IPS-15b (cell line): Measurements from ENCODE around the gene DHX34.
"Not testable (repeated sequence)": the region's sequence is repeated elsewhere in the genome, so short reads cannot be mapped to it uniquely, and the experiment has no call there.

Experiments used
- H3K27me3 ChIP-seq: one replicate; pipeline ENCODE4 v1.6.1; 2013; ENCODE audit warnings: low read length; ENCODE audit not compliant: control insufficient read depth, insufficient read depth
- H3K36me3 ChIP-seq: one replicate; pipeline ENCODE4 v1.6.1; 2013; ENCODE audit warnings: low read length; ENCODE audit not compliant: control insufficient read depth, insufficient read depth
- H3K4me1 ChIP-seq: one replicate; pipeline ENCODE4 v1.6.1; 2013; ENCODE audit warnings: mild to moderate bottlenecking, low read length; ENCODE audit not compliant: control insufficient read depth, insufficient read depth
- H3K4me3 ChIP-seq: one replicate; pipeline ENCODE4 v1.5.1; 2013; ENCODE audit warnings: low read depth, low read length
- H3K9ac ChIP-seq: one replicate; pipeline ENCODE4 v1.6.1; 2013; ENCODE audit warnings: low read depth, mild to moderate bottlenecking, low read length
- H3K9me3 ChIP-seq: one replicate; pipeline ENCODE4 v1.6.1; 2013; ENCODE audit warnings: mild to moderate bottlenecking, low read length; ENCODE audit not compliant: control insufficient read depth, insufficient read depth

DHX34 gene

DNA sequence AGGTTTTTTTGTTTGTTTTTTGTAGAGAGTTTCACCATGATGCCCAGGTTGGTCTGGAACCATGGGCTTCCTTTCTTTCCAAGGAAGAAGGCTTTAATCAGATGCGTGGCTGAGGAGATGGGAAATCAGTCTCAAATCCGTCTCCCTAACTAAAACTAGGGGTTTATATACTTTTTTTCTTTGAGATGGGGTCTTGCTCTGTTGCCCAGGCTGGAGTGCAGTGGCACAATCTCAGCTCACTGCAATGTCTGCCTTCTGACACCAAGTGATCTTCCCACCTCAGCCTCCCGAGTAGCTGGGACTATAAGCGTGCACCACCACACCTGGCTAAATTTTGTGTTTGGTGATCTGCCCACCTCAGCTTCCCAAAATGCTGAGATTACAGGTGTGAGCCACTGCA is 35.4 kb downstream of the DHX34 start:
- H3K9ac ChIP-seq, H3K27me3 ChIP-seq, H3K4me1 ChIP-seq, H3K9me3 ChIP-seq, H3K4me3 ChIP-seq: not testable (repeated sequence)
- H3K36me3 ChIP-seq = peaks cover 24% of the 10 kb centered on the region

DNA sequence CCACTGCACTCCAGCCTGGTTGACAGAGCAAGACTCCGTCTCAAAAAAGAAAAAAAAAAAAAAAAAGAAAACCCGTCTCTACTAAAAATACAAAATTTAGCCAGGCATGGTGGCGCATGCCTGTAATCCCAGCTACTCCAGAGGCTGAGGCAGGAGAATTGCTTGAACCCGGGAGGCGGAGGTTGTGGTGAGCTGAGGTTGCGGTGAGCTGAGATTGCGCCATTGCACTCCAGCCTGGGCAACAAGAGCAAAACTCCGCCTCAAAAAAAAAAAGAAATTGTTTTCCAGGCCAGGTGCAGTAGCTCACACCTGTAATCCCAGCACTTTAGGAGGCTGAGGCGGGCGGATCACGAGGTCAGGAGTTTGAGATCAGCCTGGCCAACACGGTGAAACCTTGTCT is 37.5 kb downstream of the DHX34 start:
- not testable (repeated sequence) for H3K4me3 ChIP-seq, H3K9ac ChIP-seq

GRCh38 chr19:47387623-47388022 is 38.5 kb downstream of the DHX34 start:
- H3K27me3 ChIP-seq, H3K9me3 ChIP-seq, H3K36me3 ChIP-seq, H3K4me3 ChIP-seq, H3K4me1 ChIP-seq, H3K9ac ChIP-seq: not testable (repeated sequence)

More for the DNA sequence above, 37.5 kb downstream of the DHX34 start:
- not testable (repeated sequence) for H3K36me3 ChIP-seq, H3K27me3 ChIP-seq, H3K9me3 ChIP-seq, H3K4me1 ChIP-seq

GRCh38 chr19:47388721-47389120 is 39.6 kb downstream of the DHX34 start:
- not testable (repeated sequence) for H3K4me1 ChIP-seq, H3K4me3 ChIP-seq, H3K9ac ChIP-seq, H3K36me3 ChIP-seq, H3K27me3 ChIP-seq, H3K9me3 ChIP-seq

GRCh38 chr19:47389150-47389556 is 40.0 kb downstream of the DHX34 start:
- no peaks in the 10 kb centered on the region for H3K9me3 ChIP-seq
- H3K4me3 ChIP-seq = no peak overlapping the region
- H3K9ac ChIP-seq = no peak overlapping the region
- H3K4me1 ChIP-seq = peaks cover 5% of the 10 kb centered on the region
- H3K27me3 ChIP-seq = no peaks in the 10 kb centered on the region
- no peaks in the 10 kb centered on the region for H3K36me3 ChIP-seq

- no peak overlapping the region for H3K4me3 ChIP-seq
- H3K27me3 ChIP-seq = no peaks in the 10 kb centered on the region
- H3K9me3 ChIP-seq = no peaks in the 10 kb centered on the region
- no peak overlapping the region for H3K9ac ChIP-seq
- peaks cover 2% of the 10 kb centered on the region for H3K4me1 ChIP-seq
- no peaks in the 10 kb centered on the region for H3K36me3 ChIP-seq
Measured at GRCh38 chr19:47390533-47391488, 41.7 kb downstream of the DHX34 start.

DNA sequence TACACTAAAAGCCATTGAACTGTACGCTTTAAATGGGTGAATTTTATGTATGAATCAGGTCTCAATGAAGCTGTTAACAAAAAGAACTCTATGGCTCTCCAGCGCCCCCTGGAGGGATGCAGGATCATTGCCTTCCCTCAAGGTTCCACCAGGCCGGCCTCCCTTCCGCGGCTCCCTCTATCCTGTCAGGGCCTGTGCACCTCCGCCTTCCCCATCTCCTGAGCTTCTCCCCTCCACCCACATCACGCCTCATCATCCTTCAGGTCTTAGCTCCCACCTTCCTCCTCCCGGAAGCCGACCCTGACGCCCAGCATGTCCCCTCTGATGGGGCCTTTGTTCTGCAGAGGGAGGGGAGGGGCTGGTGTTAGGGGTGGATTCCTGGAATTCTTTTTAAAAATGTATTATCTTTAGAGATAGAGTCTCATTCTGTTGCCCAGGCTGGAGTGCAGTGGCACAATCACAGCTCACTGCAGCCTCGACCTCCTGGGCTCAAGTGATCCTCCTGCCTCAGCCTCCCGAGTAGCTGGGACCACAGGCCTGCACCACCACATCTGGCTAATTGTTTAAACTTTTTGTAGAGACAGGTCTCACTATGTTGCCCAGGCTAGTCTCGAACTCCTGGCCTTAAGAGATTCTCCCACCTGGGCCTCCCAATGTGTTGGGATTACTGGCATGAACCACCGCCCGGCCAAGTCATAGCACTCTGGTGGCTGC is 42.6 kb downstream of the DHX34 start:
- Histone ChIP-seq H3K4me3 (no peak overlapping the region), H3K9ac (no peak overlapping the region), H3K36me3 (no peaks in the 10 kb centered on the region), H3K4me1 (no peaks in the 10 kb centered on the region), H3K9me3 (no peaks in the 10 kb centered on the region), H3K27me3 (no peaks in the 10 kb centered on the region)

GRCh38 chr19:47398707-47399597 is 49.8 kb downstream of the DHX34 start:
- no peak overlapping the region for H3K9ac ChIP-seq
- H3K4me3 ChIP-seq = no peak overlapping the region
- H3K4me1 ChIP-seq = peaks cover 6% of the 10 kb centered on the region
- no peaks in the 10 kb centered on the region for H3K9me3 ChIP-seq
- no peaks in the 10 kb centered on the region for H3K27me3 ChIP-seq
- H3K36me3 ChIP-seq = no peaks in the 10 kb centered on the region

GRCh38 chr19:47402504-47402903 is 53.4 kb downstream of the DHX34 start:
- no peak overlapping the region for H3K9ac ChIP-seq
- H3K4me1 ChIP-seq = peaks cover 6% of the 10 kb centered on the region
- no peak overlapping the region for H3K4me3 ChIP-seq
- no peaks in the 10 kb centered on the region for H3K9me3 ChIP-seq
- no peaks in the 10 kb centered on the region for H3K27me3 ChIP-seq
- no peaks in the 10 kb centered on the region for H3K36me3 ChIP-seq

GRCh38 chr19:47404334-47405196 is 55.5 kb downstream of the DHX34 start:
- no peak overlapping the region for H3K9ac ChIP-seq
- no peaks in the 10 kb centered on the region for H3K9me3 ChIP-seq
- no peaks in the 10 kb centered on the region for H3K27me3 ChIP-seq
- no peaks in the 10 kb centered on the region for H3K36me3 ChIP-seq
- no peaks in the 10 kb centered on the region for H3K4me1 ChIP-seq
- H3K4me3 ChIP-seq = no peak overlapping the region

DNA sequence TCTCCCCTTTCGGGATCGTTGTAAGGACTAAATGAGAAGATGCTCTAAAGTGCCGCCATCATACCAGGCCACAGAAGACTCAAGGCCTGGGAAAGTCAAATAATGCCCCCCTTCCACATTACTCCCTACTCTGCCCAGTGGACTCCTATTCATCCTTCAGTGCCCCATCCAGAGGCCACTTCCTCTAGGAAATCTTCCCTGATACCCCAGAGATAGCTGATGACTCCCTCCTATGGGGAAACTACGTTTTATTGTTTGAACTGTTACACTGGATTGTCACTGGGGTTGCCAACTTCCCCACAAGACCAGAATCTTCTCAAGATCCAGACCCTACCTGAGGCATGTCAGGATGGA is 56.1 kb downstream of the DHX34 start:
- Histone ChIP-seq H3K4me3 (no peak overlapping the region), H3K4me1 (no peaks in the 10 kb centered on the region), H3K9me3 (no peaks in the 10 kb centered on the region), H3K9ac (no peak overlapping the region), H3K27me3 (no peaks in the 10 kb centered on the region), H3K36me3 (no peaks in the 10 kb centered on the region)
